ENCODE results near the gene AAGAB. TPM values are rescaled to one million over a fixed set of nuclear protein-coding genes. Genes with fewer than 3 reads are reported as not detected.
A peak's percentile ranks its signal among the peaks of the same experiment; 100 is the strongest.

The AAGAB gene
- total RNA-seq, 4 donors from 2014 or later: 29.4 to 39.2 (median 30.9) TPM

- TF ChIP-seq POLR2A (IDR thresholded peaks at IDR 0.05): no peak
- TF ChIP-seq CTCF (IDR thresholded peaks at IDR 0.05 in 4 of 5, conservative IDR thresholded peaks at IDR 0.05 in 1 of 5): no peak
- Histone ChIP-seq H3K4me3 (no peak overlapping the region), H3K9me3 (no peaks in the 10 kb centered on the region), H3K36me3 (peaks cover 0 to 6% of the 10 kb centered on the region in 2 donors), H3K27me3 (no peaks in the 10 kb centered on the region), H3K4me1 (peaks cover 61 to 81% of the 10 kb centered on the region in 2 donors), H3K27ac (peak overlapping the region; percentile 85 to 99 (median 95))
- DNase-seq (peak in 1 of 2 donors; percentile 39), ATAC-seq (peak; percentile 39 to 63)
- in situ Hi-C loops (cut with MboI; ENCODE audit: low sequenced_read_pairs in 4 of 4): no loop called here
- intact Hi-C loops (cut with DNase I; ENCODE audit: low total_unique reads): no loop called here
Observed at GRCh38 chr15:67174864-67175573, 79.4 kb downstream of the AAGAB start.

GRCh38 chr15:67174446-67174845, 80.0 kb downstream of the AAGAB start:
- H3K27ac ChIP-seq: peak overlapping the region; percentile 85 to 99 (median 95)
- peaks cover 66 to 85% of the 10 kb centered on the region in 2 donors for H3K4me1 ChIP-seq
- no peaks in the 10 kb centered on the region for H3K27me3 ChIP-seq
- in situ Hi-C loops (cut with MboI; ENCODE audit: low sequenced_read_pairs in 4 of 4) (no loop called here), intact Hi-C loops (cut with DNase I; ENCODE audit: low total_unique reads) (no loop called here)
- H3K9me3 ChIP-seq: no peaks in the 10 kb centered on the region
- H3K36me3 ChIP-seq: peaks cover 0 to 6% of the 10 kb centered on the region in 2 donors
- no peak overlapping the region for H3K4me3 ChIP-seq
- TF ChIP-seq CTCF (IDR thresholded peaks at IDR 0.05 in 4 of 5, conservative IDR thresholded peaks at IDR 0.05 in 1 of 5) (no peak), POLR2A (IDR thresholded peaks at IDR 0.05) (no peak)
- ATAC-seq: no peak
- no peak for DNase-seq

- Histone ChIP-seq H3K27ac (peak overlapping the region; percentile 85 to 99 (median 95)), H3K4me3 (no peak overlapping the region), H3K9me3 (no peaks in the 10 kb centered on the region), H3K36me3 (peaks cover 0 to 6% of the 10 kb centered on the region in 2 donors), H3K27me3 (no peaks in the 10 kb centered on the region), H3K4me1 (peaks cover 73 to 85% of the 10 kb centered on the region in 2 donors)
- ATAC-seq (no peak), DNase-seq (peak in 1 of 2 donors; percentile 11)
- intact Hi-C loops (cut with DNase I; ENCODE audit: low total_unique reads): no loop called here
- TF ChIP-seq CTCF (IDR thresholded peaks at IDR 0.05 in 4 of 5, conservative IDR thresholded peaks at IDR 0.05 in 1 of 5): no peak
- no peak for TF ChIP-seq POLR2A (IDR thresholded peaks at IDR 0.05)
- in situ Hi-C loops (cut with MboI; ENCODE audit: low sequenced_read_pairs in 4 of 4): no loop called here
Observed at GRCh38 chr15:67173786-67174185, 80.7 kb downstream of the AAGAB start.

GRCh38 chr15:67173005-67173404, 81.5 kb downstream of the AAGAB start:
- Histone ChIP-seq H3K27ac (peak overlapping the region; percentile 85 to 99 (median 95)), H3K36me3 (peaks cover 0 to 6% of the 10 kb centered on the region in 2 donors), H3K9me3 (no peaks in the 10 kb centered on the region), H3K4me3 (no peak overlapping the region), H3K27me3 (no peaks in the 10 kb centered on the region), H3K4me1 (peaks cover 81 to 88% of the 10 kb centered on the region in 2 donors)
- in situ Hi-C loops (cut with MboI; ENCODE audit: low sequenced_read_pairs in 4 of 4) (no loop called here), intact Hi-C loops (cut with DNase I; ENCODE audit: low total_unique reads) (no loop called here)
- DNase-seq (peak in 1 of 2 donors; percentile 15), ATAC-seq (no peak)
- TF ChIP-seq POLR2A (IDR thresholded peaks at IDR 0.05) (no peak), CTCF (IDR thresholded peaks at IDR 0.05 in 4 of 5, conservative IDR thresholded peaks at IDR 0.05 in 1 of 5) (no peak)
